ENCODE measurements around the gene ZNF248. TPM values are rescaled to one million over a fixed set of nuclear protein-coding genes. Genes with fewer than 3 reads are reported as not detected.

Gene ZNF248
- total RNA-seq, 1 donor from 2014 or later, result 4.2 TPM

- ATAC-seq, result no peak
- no peak for DNase-seq (ENCODE audit: low spot score)
These were observed 25.7 kb downstream of the ZNF248 start for GRCh38 chr10:37831495-37832333.

- ATAC-seq (no peak), DNase-seq (ENCODE audit: low spot score) (no peak)
These were observed 30.6 kb downstream of the ZNF248 start for GRCh38 chr10:37826806-37827205.

- ATAC-seq (no peak), DNase-seq (ENCODE audit: low spot score) (no peak)
These were observed 36.2 kb downstream of the ZNF248 start for GRCh38 chr10:37821237-37821636.

GRCh38 chr10:37819797-37820196 is 37.6 kb downstream of the ZNF248 start:
- DNase-seq (ENCODE audit: low spot score), result no peak
- no peak for ATAC-seq

DNA sequence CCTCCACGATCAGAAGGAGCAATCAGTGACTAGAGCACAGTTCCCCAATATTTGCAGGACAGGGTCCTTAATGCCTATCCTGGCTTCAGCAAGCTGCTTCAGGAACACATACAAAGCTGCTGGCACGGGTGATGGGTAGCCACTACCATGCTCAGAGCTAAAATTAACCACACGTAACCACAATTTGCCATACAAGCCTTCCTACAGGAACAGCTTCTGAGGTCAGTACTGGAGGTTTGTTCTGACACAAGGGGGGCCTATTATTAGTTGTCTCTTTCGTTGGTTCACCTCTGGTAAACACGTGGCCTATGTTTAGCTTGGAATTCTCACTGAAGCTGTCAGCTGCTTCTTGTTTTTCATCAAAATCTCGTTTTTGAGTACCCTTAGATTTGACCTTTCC is 41.1 kb downstream of the ZNF248 start:
- ATAC-seq, result no peak
- DNase-seq (ENCODE audit: low spot score), result no peak

DNA sequence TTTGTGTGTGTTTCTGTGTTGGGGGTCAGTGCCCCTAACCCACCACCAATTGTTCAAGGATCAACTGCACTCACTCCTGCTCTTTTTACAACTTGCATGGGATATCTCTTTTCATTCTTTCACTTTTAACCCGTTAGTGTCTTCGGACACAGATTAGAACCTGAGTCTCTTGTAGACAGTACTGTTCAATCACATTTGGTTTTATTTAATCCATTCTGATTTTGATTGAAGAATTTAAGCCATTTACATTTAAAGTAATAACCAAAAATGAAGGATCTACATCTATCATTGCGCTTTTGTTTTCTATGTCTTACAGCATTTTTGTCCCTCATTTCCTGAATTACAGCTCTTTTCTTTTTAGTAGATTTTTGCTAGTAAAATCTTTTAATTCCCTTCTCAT is 43.6 kb downstream of the ZNF248 start:
- DNase-seq (ENCODE audit: low spot score), result no peak
- no peak for ATAC-seq

DNA sequence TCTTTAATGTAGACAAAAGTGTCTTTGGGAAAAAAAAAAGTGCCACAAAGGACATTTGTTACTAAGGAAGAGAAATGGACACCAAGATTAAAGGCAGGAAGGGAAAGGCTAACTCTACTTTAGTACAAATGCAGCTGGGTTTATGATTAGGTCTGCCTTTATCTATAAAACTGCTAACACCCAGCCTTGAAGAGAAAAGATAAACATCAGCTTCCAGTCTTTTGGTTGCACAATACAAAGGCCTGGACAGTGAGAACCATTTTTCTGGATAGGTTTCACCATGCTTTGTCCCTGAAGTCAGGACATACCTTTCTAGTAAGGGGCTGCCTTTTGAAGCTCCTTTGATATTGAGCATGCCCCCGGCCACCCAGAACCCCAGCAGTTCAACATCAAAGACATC is 45.1 kb downstream of the ZNF248 start:
- no peak for DNase-seq (ENCODE audit: low spot score)
- no peak for ATAC-seq

DNA sequence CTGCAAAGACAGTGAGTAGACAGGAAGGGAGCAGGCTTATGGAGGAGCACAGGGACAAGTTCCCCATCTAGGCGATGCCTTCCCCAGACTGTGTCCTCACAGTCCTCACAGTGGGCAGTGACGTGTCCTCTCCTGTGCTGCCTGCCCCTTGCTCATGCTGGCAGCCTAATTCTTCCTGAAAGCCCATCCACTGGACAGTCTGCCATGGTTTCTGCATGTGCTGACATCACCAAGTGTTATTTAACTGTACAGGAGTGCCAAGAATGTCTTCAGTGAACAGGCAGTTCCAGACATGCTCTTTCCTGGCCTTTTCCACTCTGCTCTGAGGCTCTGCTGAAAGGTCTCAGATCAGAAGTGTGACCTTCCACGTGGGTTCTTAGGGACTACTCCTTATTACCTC is 54.1 kb downstream of the ZNF248 start:
- ATAC-seq (no peak), DNase-seq (ENCODE audit: low spot score) (no peak)

- ATAC-seq (no peak), DNase-seq (ENCODE audit: low spot score) (no peak)
These were observed 55.9 kb downstream of the ZNF248 start for GRCh38 chr10:37801557-37801956.

DNA sequence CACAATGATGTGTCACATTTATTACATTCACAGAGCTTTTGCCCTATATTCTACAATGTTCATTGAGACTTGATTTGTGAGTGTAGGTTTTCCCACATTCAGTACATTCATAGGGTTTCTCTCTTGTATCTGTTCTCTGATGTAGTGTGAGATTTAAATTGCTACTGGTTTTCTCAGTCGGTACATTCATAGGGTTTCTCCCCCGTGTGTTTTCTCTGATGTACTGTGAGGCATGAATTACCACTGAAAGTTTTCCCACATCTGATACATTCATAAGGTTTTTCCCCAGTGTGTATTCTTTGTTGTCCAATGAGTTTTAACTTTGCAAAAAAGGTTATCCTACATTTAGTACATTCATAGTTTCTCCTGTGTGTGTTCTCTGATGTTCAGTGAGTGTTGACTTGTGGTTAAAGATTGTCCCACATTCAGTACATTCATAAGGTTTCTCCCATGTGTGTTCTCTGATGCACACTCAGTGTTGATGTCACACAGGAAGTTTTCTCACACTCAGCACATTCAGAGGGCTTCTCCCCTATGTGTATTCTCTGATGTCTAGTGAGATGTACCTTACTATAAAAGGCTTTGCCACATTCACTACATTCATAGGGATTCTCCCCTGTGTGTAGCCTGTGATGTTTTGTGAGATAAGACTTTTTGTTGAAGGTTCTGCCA is 63.0 kb downstream of the ZNF248 start:
- no peak for DNase-seq (ENCODE audit: low spot score)
- no peak for ATAC-seq

GRCh38 chr10:37789590-37789989 is 67.8 kb downstream of the ZNF248 start:
- DNase-seq (ENCODE audit: low spot score), result no peak
- ATAC-seq, result no peak

DNA sequence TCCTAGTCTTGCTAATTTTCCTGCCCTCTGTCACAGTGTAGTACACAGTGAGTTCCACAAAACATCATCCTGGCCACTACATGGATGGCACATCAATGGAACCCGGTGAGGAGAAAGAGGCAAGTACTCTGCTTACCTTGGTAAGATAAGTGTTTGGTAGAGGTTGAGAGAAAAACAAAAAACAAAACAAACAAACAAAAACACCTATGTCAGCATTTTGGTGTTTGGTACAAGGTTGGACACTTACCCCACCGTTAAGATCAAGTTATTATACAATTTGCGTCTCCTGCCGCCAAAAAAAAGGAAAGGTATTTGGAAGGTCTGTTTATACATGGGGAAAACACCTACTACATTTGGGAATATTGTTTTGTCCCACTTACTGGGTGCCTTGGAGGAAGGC is 72.7 kb downstream of the ZNF248 start:
- ATAC-seq, result no peak
- no peak for DNase-seq (ENCODE audit: low spot score)

GRCh38 chr10:37780536-37780935 is 76.9 kb downstream of the ZNF248 start:
- ATAC-seq (no peak), DNase-seq (ENCODE audit: low spot score) (no peak)

GRCh38 chr10:37777056-37777455 is 80.4 kb downstream of the ZNF248 start:
- ATAC-seq (no peak), DNase-seq (ENCODE audit: low spot score) (no peak)

GRCh38 chr10:37775612-37776011 is 81.8 kb downstream of the ZNF248 start:
- DNase-seq (ENCODE audit: low spot score) (no peak), ATAC-seq (no peak)

DNA sequence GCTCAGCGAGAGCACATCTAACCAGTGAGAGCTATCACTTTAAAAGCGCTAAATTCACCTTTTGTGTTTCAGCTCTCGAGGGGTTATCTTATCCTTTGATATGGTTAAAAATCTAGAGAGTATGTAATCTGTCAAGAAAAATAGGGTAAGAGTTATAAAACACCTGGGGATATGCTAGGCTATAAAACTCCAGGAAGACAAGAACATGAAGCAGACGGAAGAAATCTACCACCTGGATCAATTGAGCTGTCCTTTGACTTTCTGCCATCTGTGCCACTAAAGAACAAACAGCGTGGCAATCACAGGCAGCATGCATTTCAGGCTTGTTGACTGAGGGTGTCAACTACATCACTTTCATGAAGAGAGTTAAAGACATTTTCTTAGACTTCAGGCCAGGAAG is 83.1 kb downstream of the ZNF248 start:
- no peak for DNase-seq (ENCODE audit: low spot score)
- ATAC-seq, result no peak

GRCh38 chr10:37765216-37765615 is 92.2 kb downstream of the ZNF248 start:
- DNase-seq (ENCODE audit: low spot score), result no peak
- no peak for ATAC-seq

- ATAC-seq, result no peak
These were observed 94.3 kb downstream of the ZNF248 start for GRCh38 chr10:37763132-37763531.

GRCh38 chr10:37762287-37762686 is 95.1 kb downstream of the ZNF248 start:
- DNase-seq (ENCODE audit: low spot score), result peak; percentile 48
- peak; percentile 93 for ATAC-seq

More at GRCh38 chr10:37763132-37763531, 94.3 kb downstream of the ZNF248 start:
- no peak for DNase-seq (ENCODE audit: low spot score)

DNA sequence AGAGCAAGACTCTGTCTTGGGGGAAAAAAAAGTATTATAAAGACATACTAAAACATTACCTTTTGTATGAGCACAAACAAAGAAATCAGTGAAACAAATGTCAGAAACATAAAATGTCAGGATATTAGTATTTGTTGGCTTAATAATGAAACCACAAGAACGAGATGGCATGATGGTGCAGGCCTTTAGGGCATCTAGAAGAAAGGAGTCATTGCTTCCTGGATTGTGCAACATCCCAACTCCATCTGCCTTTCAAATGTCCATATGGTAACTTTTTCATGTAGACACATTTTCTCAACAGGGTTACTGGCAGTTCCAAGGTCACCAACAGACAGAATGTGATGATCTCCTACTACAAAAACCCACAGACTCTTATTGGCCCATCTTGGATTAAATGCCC is 96.6 kb downstream of the ZNF248 start:
- DNase-seq (ENCODE audit: low spot score) (no peak), ATAC-seq (no peak)

DNA sequence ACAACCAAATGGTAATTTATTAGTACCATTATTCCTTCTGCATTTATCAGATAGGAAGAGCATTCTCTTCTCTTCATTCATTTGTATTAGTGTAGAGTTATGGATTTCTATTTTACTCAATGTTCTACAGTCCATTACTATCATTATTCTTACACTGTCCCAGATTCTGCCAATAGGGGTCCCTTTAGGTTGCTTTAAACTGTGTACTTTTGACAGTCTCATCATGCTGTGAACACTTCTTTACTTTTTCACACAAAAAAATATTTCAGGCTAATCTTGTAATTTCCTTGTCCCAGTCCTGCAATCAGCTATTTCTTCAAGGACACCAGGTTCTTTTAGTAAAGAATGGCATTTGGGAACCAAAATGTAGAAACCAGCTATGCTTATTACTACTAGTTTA is 99.3 kb downstream of the ZNF248 start:
- DNase-seq (ENCODE audit: low spot score) (no peak), ATAC-seq (no peak)

- DNase-seq (ENCODE audit: low spot score) (no peak), ATAC-seq (peak; percentile 97)
These were observed 102.7 kb downstream of the ZNF248 start for GRCh38 chr10:37754538-37755323.
